ENCODE measurements around the gene PI4K2B. TPM values are rescaled to one million over a fixed set of nuclear protein-coding genes. Genes with fewer than 3 reads are reported as not detected.
A peak's percentile ranks its signal among the peaks of the same experiment; 100 is the strongest.

PI4K2B gene
- total RNA-seq (1 to 10 TPM; 1.7 to 2.9 (median 2.4) TPM), polyA plus RNA-seq (1 to 10 TPM; 1.5 to 2.6 (median 2.2) TPM)
- long read RNA-seq, donor 1, partial matches to known transcripts: 0 of 3 reads
- long read RNA-seq, donor 1, other reads (novel, unspliced or antisense): 1 of 3 reads
- long read RNA-seq, donor 2, transcript PI4K2B-201 (10 exons, 3,540 nt): major isoform, 7 of 8 reads
- long read RNA-seq, donor 2, partial matches to known transcripts: 0 of 8 reads
- long read RNA-seq, donor 2, other reads (novel, unspliced or antisense): 1 of 8 reads

DNA sequence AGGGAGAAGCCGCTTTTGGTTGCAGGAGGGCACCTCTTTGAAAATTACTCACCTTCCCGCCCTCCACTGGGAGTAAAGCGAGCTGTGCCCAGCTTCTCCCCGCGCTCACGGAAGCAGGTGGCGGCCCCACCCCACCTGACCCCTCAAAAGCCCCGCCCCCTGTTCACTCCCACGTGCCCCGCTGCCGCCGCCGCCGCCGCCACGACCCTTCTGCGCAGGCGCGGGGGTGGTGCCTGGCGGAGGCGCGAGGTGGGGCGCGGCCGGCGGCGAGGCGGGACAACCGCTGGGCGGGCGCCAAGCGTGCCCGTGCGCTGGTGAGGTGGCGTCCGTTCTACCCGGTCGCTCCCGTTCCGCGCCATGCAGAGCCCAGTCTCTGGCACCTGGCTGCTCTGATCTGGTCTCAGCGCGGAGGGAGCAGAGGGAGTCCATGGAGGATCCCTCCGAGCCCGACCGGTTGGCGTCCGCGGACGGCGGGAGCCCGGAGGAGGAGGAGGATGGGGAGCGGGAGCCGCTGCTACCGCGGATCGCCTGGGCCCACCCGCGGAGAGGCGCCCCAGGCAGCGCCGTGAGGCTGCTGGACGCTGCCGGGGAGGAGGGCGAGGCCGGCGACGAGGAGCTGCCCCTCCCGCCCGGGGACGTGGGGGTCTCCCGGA, at the start of gene PI4K2B:
Gene PI4K2B (plus strand): TSS at position 297 of the 653 bp plus-strand sequence. CDS start 131 bp downstream, at position 428.
- no peaks in the 10 kb centered on the region for H3K36me3 ChIP-seq (ENCODE audit: insufficient read depth in 1 of 2, low read depth in 1 of 2)
- ATAC-seq: peak; percentile 95 to 97 (median 96)
- peak; percentile 90 to 94 for DNase-seq

DNA sequence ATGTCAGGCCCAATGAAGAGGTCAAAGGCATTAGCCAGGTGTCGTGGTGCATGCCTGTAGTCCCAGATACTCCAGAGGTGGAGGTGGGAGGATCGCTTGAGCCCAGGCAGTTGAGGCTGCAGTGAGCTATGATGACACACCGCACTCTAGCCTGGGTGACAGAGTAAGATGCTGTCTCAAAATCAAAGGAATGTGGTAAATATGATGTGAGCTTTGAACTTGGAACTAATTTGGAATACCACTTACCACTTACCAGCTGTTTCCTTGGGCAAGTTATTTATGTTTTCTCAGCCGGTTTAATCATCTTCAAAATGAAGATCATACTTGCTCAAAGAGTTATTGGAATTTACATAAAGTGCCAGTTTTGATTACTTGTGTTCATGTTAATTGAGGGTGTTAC, 49.8 kb upstream of the PI4K2B start:
- intact Hi-C loops (cut with DNase I): no loop called here
- 70 to 80% (median 76%) methylated on average over 4 of the region's 4 CpGs for WGBS, 3 donors

More for the DNA sequence above, at the start of gene PI4K2B:
- WGBS, 3 donors: 1% methylated on average over 43 to 72 of the region's 72 CpGs
- peak within 1 kb of the TSS; percentile 99 for H3K4me3 ChIP-seq
- H3K27ac ChIP-seq: peak within 1 kb of the TSS; percentile 93
- intact Hi-C loops (cut with DNase I): loop anchor here (2.0 to 5.0 kb wide), 2 partner anchors 62 to 71 kb away; no protein-coding TSS in a partner anchor
- TF ChIP-seq, protein P1, sequence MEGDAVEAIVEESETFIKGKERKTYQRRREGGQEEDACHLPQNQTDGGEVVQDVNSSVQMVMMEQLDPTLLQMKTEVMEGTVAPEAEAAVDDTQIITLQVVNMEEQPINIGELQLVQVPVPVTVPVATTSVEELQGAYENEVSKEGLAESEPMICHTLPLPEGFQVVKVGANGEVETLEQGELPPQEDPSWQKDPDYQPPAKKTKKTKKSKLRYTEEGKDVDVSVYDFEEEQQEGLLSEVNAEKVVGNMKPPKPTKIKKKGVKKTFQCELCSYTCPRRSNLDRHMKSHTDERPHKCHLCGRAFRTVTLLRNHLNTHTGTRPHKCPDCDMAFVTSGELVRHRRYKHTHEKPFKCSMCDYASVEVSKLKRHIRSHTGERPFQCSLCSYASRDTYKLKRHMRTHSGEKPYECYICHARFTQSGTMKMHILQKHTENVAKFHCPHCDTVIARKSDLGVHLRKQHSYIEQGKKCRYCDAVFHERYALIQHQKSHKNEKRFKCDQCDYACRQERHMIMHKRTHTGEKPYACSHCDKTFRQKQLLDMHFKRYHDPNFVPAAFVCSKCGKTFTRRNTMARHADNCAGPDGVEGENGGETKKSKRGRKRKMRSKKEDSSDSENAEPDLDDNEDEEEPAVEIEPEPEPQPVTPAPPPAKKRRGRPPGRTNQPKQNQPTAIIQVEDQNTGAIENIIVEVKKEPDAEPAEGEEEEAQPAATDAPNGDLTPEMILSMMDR (IDR thresholded peaks at IDR 0.05): no peak
- peaks cover 9% of the 10 kb centered on the region for H3K4me1 ChIP-seq
- peaks cover 17% of the 10 kb centered on the region for H3K9me3 ChIP-seq
- H3K27me3 ChIP-seq (ENCODE audit: insufficient read depth in 3 of 3, low read length in 2 of 3): no peaks in the 10 kb centered on the region

DNA sequence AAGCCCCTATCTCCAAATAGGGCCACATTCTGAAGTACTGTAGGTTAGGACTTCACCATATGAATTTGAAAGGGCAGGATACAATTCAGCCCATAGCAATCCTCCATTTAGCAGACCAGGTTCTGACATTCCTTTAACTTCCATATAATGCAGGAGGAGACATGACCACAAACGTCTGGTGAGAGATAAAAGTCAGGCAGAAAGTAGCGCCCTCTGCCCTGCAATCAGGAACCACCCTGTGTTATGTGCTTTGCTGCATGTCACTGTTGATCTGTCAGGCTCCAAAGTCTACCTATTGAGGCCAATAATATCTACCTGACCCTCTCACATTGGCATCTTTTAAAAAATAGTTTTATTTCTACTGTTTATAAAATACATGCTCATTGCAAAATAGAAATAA, 43.4 kb upstream of the PI4K2B start:
- H3K4me1 ChIP-seq: no peaks in the 10 kb centered on the region
- H3K9me3 ChIP-seq: no peaks in the 10 kb centered on the region
- no peaks in the 10 kb centered on the region for H3K36me3 ChIP-seq (ENCODE audit: insufficient read depth in 1 of 2, low read depth in 1 of 2)
- TF ChIP-seq, protein P1 (IDR thresholded peaks at IDR 0.05): no peak
- no peak overlapping the region for H3K27ac ChIP-seq
- WGBS, 3 donors: 54 to 71% (median 64%) methylated on average over 2 of the region's 2 CpGs
- no peak overlapping the region for H3K4me3 ChIP-seq
- intact Hi-C loops (cut with DNase I): no loop called here
- H3K27me3 ChIP-seq (ENCODE audit: insufficient read depth in 3 of 3, low read length in 2 of 3): no peaks in the 10 kb centered on the region
- DNase-seq (no peak), ATAC-seq (no peak)

More for the DNA sequence above, 49.8 kb upstream of the PI4K2B start:
- Histone ChIP-seq H3K27ac (no peak overlapping the region), H3K9me3 (no peaks in the 10 kb centered on the region), H3K4me3 (no peak overlapping the region), H3K27me3 (ENCODE audit: insufficient read depth in 3 of 3, low read length in 2 of 3) (no peaks in the 10 kb centered on the region), H3K4me1 (no peaks in the 10 kb centered on the region), H3K36me3 (ENCODE audit: insufficient read depth in 1 of 2, low read depth in 1 of 2) (no peaks in the 10 kb centered on the region)
- DNase-seq (no peak), ATAC-seq (no peak)
- TF ChIP-seq, protein P1 (IDR thresholded peaks at IDR 0.05): no peak

DNA sequence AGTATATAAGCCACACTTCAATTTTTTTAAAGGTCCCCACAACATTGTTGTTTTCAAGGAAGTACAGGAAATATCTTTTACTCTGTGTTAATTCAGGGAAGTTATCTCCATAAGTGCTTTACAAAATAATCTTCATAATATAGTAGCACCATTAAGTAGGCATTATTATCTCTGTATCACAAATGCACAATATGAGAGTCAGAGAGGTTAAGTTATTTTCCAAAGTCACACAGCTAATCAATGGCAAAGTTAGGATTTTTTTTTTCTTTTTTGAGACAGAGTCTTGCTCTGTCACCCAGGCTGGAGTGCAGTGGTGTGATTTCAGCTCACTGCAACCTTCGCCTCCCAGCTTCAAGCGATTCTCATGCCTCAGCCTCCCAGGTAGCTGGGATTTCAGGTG, 35.1 kb upstream of the PI4K2B start:
- H3K27ac ChIP-seq: no peak overlapping the region
- H3K36me3 ChIP-seq (ENCODE audit: insufficient read depth in 1 of 2, low read depth in 1 of 2): no peaks in the 10 kb centered on the region
- WGBS, 3 donors: 96 to 100% (median 98%) methylated on average over 2 of the region's 2 CpGs
- TF ChIP-seq, protein P1 (IDR thresholded peaks at IDR 0.05): no peak
- ATAC-seq (no peak), DNase-seq (no peak)
- intact Hi-C loops (cut with DNase I): no loop called here
- H3K4me1 ChIP-seq: no peaks in the 10 kb centered on the region
- H3K4me3 ChIP-seq: no peak overlapping the region
- no peaks in the 10 kb centered on the region for H3K27me3 ChIP-seq (ENCODE audit: insufficient read depth in 3 of 3, low read length in 2 of 3)
- no peaks in the 10 kb centered on the region for H3K9me3 ChIP-seq

All from psoas muscle (tissue), 8 donors.